ENCODE data around the gene PABPC1L.

DNA sequence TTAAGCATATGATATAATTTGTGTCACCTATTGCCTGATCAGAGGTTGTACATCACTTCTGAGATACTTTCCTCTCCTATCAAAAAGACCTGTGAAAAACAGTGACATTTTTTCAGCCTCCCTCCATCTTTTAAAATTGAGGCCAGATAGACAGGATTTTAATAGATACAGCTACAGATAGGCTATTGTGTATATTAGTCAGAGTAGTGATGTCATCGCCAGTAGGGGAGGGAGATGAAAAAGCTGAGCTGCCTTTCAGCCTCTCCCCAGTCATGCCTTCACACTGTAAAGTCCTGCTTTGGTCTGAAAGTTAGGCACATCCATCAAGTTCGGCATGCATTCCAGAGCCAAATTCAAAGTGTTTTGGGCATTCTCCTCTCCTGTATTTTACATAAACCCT is 7.9 kb upstream of the PABPC1L start:
- TF ChIP-seq POLR2AphosphoS5 (IDR thresholded peaks at IDR 0.05; ENCODE audit: borderline replicate concordance, low read depth, low read length) (no peak), EZH2 (IDR thresholded peaks at IDR 0.05) (no peak)

Measured in SK-N-MC (cell line).